OCI-LY7 (cell line): ENCODE data around the gene PRPS2. TPM values are rescaled to one million over a fixed set of nuclear protein-coding genes. Genes with fewer than 3 reads are reported as not detected.

Source experiments
- BruUV-seq: library from RNA; stranded (reverse); fragments of 400-500 nt; replicated peaks from 2 replicates; lab custom pipeline; 2021; lab: Mats Ljungman, UMichigan
- CTCF ChIA-PET: fragments of 300-600 bp; sonication (Branson Sonifier 250); formaldehyde crosslinking; loops from one replicate; lab custom pipeline; 2022; ENCODE audit warnings: antibody characterized with exemption; ENCODE audit not compliant: unreplicated experiment; lab: Charles Lee
- POLR2A ChIA-PET: fragments of 300-600 bp; sonication (Branson Sonifier 250); formaldehyde crosslinking; loops from one replicate; lab custom pipeline; 2022; ENCODE audit warnings: antibody characterized with exemption; lab: Charles Lee
- DNase-seq: peaks from one replicate; pipeline ENCODE4 v3.0.0-alpha.2; 2015; ENCODE audit warnings: low spot score
- H2AFZ ChIP-seq: fragments of 200-600 bp; sonication (generic), shearing (Covaris generic); 2 replicates; pipeline ENCODE4 v1.6.1; 2014; ENCODE audit warnings: mild to moderate bottlenecking, antibody characterized with exemption, low read length, moderate library complexity
- H3K27ac ChIP-seq: fragments of 200-600 bp; sonication (generic); 2 replicates; pipeline ENCODE4 v1.5.1; 2014; ENCODE audit warnings: mixed run types, low read depth, mild to moderate bottlenecking, moderate library complexity, low read length, inconsistent platforms; ENCODE audit not compliant: poor library complexity, severe bottlenecking
- H3K36me3 ChIP-seq: fragments of 200-600 bp; sonication (generic); 2 replicates; pipeline ENCODE4 v1.6.1; 2014; ENCODE audit warnings: mild to moderate bottlenecking, antibody characterized with exemption, low read length, moderate library complexity, mixed read lengths; ENCODE audit not compliant: insufficient read depth
- H3K4me1 ChIP-seq: fragments of 200-600 bp; sonication (generic); 2 replicates; pipeline ENCODE4 v1.5.1; 2014; ENCODE audit warnings: mild to moderate bottlenecking, low read length; ENCODE audit not compliant: insufficient read depth, poor library complexity, severe bottlenecking
- H3K4me2 ChIP-seq: fragments of 200-600 bp; sonication (generic); 2 replicates; pipeline ENCODE4 v1.6.1; 2014; ENCODE audit warnings: mild to moderate bottlenecking, low read length
- H3K4me3 ChIP-seq: fragments of 200-600 bp; sonication (generic); 2 replicates; pipeline ENCODE4 v1.5.1; 2014; ENCODE audit warnings: mild to moderate bottlenecking, low read depth, low read length; ENCODE audit not compliant: poor library complexity, severe bottlenecking
- H3K79me2 ChIP-seq: fragments of 200-600 bp; sonication (generic); 2 replicates; pipeline ENCODE4 v1.6.1; 2016; ENCODE audit warnings: low read depth, mild to moderate bottlenecking, low read length, moderate library complexity, mixed read lengths; ENCODE audit not compliant: insufficient read depth
- H3K9me2 ChIP-seq: fragments of 200-600 bp; sonication (generic); 2 replicates; pipeline ENCODE4 v1.6.1; 2016; ENCODE audit warnings: mild to moderate bottlenecking, low read length, mixed read lengths; ENCODE audit not compliant: insufficient read depth
- H3K9me3 ChIP-seq: fragments of 200-600 bp; sonication (generic); 2 replicates; pipeline ENCODE4 v1.6.1; 2014; ENCODE audit warnings: mild to moderate bottlenecking, mixed run types, low read length, mixed read lengths
- H4K20me1 ChIP-seq: fragments of 200-600 bp; sonication (generic); 2 replicates; pipeline ENCODE4 v1.6.1; 2014; ENCODE audit warnings: mild to moderate bottlenecking, antibody characterized with exemption, low read length, moderate library complexity, mixed read lengths; ENCODE audit not compliant: insufficient read depth
- CTCF ChIP-seq: fragments of 200-600 bp; sonication (generic); conservative IDR thresholded peaks from 2 replicates; pipeline ENCODE4 v1.5.1; 2014; ENCODE audit warnings: mild to moderate bottlenecking, antibody characterized with exemption, low read length, moderate library complexity, mixed read lengths
- EZH2phosphoT487 ChIP-seq: fragments of 200-600 bp; sonication (generic); IDR thresholded peaks from 2 replicates; pipeline ENCODE4 v1.6.1; 2018; ENCODE audit warnings: low read depth, borderline replicate concordance, mild to moderate bottlenecking, mixed run types, antibody characterized with exemption, low read length, moderate library complexity, mixed read lengths
- intact Hi-C: fragments of 100-400 bp; cut with micrococcal nuclease; formaldehyde crosslinking; loops from one replicate; pipeline ENCODE4 v1.10.0; 2022; ENCODE audit not compliant: unreplicated experiment
- total RNA-seq, 2 experiments: library from RNA; depleted of rRNA in 1 of 2; stranded (reverse); fragments of >200 nt in 1 of 2; shearing (Covaris generic) in 1 of 2; gene quantifications; 2 replicates each; pipeline ENCODE4 v1.2.3, GENCODE V29; 2014 to 2022

PRPS2 gene
- total RNA-seq, 2 experiments from 2014 or later, result 57.5 to 70.7 TPM

- no peak for DNase-seq
- Histone ChIP-seq H4K20me1 (no peaks in the 10 kb centered on the region), H3K9me2 (no peaks in the 10 kb centered on the region), H3K27ac (no peak overlapping the region), H3K4me3 (no peak overlapping the region), H3K9me3 (no peaks in the 10 kb centered on the region), H2AFZ (no peak overlapping the region), H3K4me1 (no peaks in the 10 kb centered on the region), H3K79me2 (no peaks in the 10 kb centered on the region), H3K36me3 (no peaks in the 10 kb centered on the region), H3K4me2 (no peak overlapping the region)
- intact Hi-C loops, result no loop called here
- TF ChIP-seq EZH2phosphoT487, result no peak
- no peak for TF ChIP-seq CTCF
- POLR2A ChIA-PET, result interaction anchor here (0.6 kb wide), 1 partner anchor 484 kb away, joined by 3 read pairs; no protein-coding TSS in a partner anchor
- CTCF ChIA-PET, result no interaction called here
- BruUV-seq, result no TSS peak
These were observed 32.9 kb upstream of the PRPS2 start for GRCh38 chrX:12758291-12758690.

- H3K27ac ChIP-seq, result no peak overlapping the region
- no peaks in the 10 kb centered on the region for H3K79me2 ChIP-seq
- ChIA-PET CTCF (no interaction called here), POLR2A (no interaction called here)
- H2AFZ ChIP-seq, result no peak overlapping the region
- BruUV-seq, result no TSS peak
- intact Hi-C loops, result loop anchor here (10.0 kb wide), 1 partner anchor 273 kb away; no protein-coding TSS in a partner anchor
- no peak overlapping the region for H3K4me3 ChIP-seq
- H3K9me3 ChIP-seq, result no peaks in the 10 kb centered on the region
- H4K20me1 ChIP-seq, result no peaks in the 10 kb centered on the region
- TF ChIP-seq CTCF, result no peak
- H3K4me1 ChIP-seq, result no peaks in the 10 kb centered on the region
- DNase-seq, result no peak
- H3K4me2 ChIP-seq, result no peak overlapping the region
- H3K9me2 ChIP-seq, result no peaks in the 10 kb centered on the region
- no peaks in the 10 kb centered on the region for H3K36me3 ChIP-seq
These were observed 23.4 kb upstream of the PRPS2 start for GRCh38 chrX:12767856-12768255.

GRCh38 chrX:12768491-12768890, 22.7 kb upstream of the PRPS2 start:
- DNase-seq, result no peak
- POLR2A ChIA-PET, result interaction anchor here (0.6 to 1.3 kb wide), 2 partner anchors 135 to 1212 kb away, joined by 3 to 5 read pairs; no protein-coding TSS in a partner anchor
- Histone ChIP-seq H3K4me3 (no peak overlapping the region), H3K4me1 (no peaks in the 10 kb centered on the region), H3K79me2 (no peaks in the 10 kb centered on the region), H3K27ac (no peak overlapping the region), H3K36me3 (no peaks in the 10 kb centered on the region), H3K4me2 (no peak overlapping the region), H3K9me3 (no peaks in the 10 kb centered on the region), H3K9me2 (no peaks in the 10 kb centered on the region), H2AFZ (no peak overlapping the region), H4K20me1 (no peaks in the 10 kb centered on the region)
- no TSS peak for BruUV-seq
- no peak for TF ChIP-seq EZH2phosphoT487
- TF ChIP-seq CTCF, result peak; percentile 40; the same call in 1 of the 2 replicates
- intact Hi-C loops, result loop anchor here (10.0 kb wide), 1 partner anchor 274 kb away; no protein-coding TSS in a partner anchor
- CTCF ChIA-PET, result no interaction called here
